ENCODE measurements around the gene MRPL57. TPM values are rescaled to one million over a fixed set of nuclear protein-coding genes. Genes with fewer than 3 reads are reported as not detected.

MRPL57 gene
- total and polyA plus RNA-seq, 2 donors from 2014 or later, result 18.3 to 47.1 TPM

DNA sequence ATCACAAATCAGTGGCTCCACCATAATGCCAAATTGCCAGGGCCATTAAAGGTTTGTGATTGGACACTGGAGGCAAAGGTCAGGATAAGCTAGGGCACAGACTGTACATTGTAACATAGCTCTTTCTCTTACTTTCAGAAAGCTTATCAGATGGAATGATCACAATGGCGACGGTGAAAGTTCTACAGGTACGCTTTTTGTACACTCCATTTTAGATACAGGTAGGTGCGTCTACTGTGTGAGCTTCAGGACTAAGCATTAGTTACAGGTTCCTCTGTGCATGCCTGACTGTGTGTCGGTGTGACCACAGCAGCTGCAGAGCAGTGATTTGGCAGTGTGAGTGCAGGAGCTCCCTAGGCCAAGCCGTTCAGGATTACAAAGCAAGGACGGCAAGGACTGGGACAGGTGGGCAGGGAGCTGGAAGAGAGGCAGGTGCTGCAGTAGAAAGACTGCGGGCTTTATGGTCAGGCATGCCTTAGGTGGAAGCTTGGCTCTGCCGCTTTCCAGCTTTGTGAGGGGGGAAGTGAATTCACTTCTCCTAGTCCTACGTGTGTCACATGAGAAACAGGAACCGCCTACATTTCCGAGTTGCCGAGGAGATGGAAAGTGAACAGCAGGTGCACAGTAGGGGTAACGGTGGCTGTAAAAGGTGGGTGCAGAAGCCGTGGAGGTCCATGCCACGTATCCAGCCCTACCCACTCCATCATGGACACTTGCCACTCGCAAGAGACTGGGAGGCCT lies 49.6 kb downstream of the MRPL57 start:
- DNase-seq, result no peak
- Histone ChIP-seq H3K36me3 (ENCODE audit: control insufficient read depth in 2 of 3, insufficient read depth in 3 of 3, low read length in 3 of 3) (no peaks in the 10 kb centered on the region), H3K9me3 (ENCODE audit: control insufficient read depth in 2 of 3, insufficient read depth in 1 of 3, low read length in 3 of 3) (peaks cover 0 to 9% (median 0%) of the 10 kb centered on the region in 3 donors), H3K4me1 (ENCODE audit: control insufficient read depth in 2 of 3, insufficient read depth in 2 of 3, low read depth in 1 of 3, low read length in 3 of 3) (no peaks in the 10 kb centered on the region), H3K27me3 (ENCODE audit: control insufficient read depth, insufficient read depth, low read length) (no peaks in the 10 kb centered on the region), H3K27ac (ENCODE audit: low read depth in 2 of 2, low read length in 2 of 2) (no peak overlapping the region), H3K4me3 (ENCODE audit: low read length in 3 of 3) (no peak overlapping the region), H3K9ac (ENCODE audit: low read length in 3 of 3) (no peak overlapping the region)
- no peak for TF ChIP-seq CTCF (IDR thresholded peaks at IDR 0.05; ENCODE audit: borderline replicate concordance, extremely low read depth, insufficient read depth)
- intact Hi-C loops (cut with DNase I), result no loop called here
- no peak for FAIRE-seq

- Histone ChIP-seq H3K4me1 (ENCODE audit: control insufficient read depth in 2 of 3, insufficient read depth in 2 of 3, low read depth in 1 of 3, low read length in 3 of 3) (no peaks in the 10 kb centered on the region), H3K9me3 (ENCODE audit: control insufficient read depth in 2 of 3, insufficient read depth in 1 of 3, low read length in 3 of 3) (no peaks in the 10 kb centered on the region), H3K9ac (ENCODE audit: low read length in 3 of 3) (no peak overlapping the region), H3K27me3 (ENCODE audit: control insufficient read depth, insufficient read depth, low read length) (no peaks in the 10 kb centered on the region), H3K4me3 (ENCODE audit: low read length in 3 of 3) (no peak overlapping the region), H3K27ac (ENCODE audit: low read depth in 2 of 2, low read length in 2 of 2) (no peak overlapping the region), H3K36me3 (ENCODE audit: control insufficient read depth in 2 of 3, insufficient read depth in 3 of 3, low read length in 3 of 3) (no peaks in the 10 kb centered on the region)
- intact Hi-C loops (cut with DNase I), result no loop called here
- no peak for FAIRE-seq
- no peak for TF ChIP-seq CTCF (IDR thresholded peaks at IDR 0.05; ENCODE audit: borderline replicate concordance, extremely low read depth, insufficient read depth)
- no peak for DNase-seq
These were observed 51.5 kb downstream of the MRPL57 start for GRCh38 chr13:21227917-21228316.

Other genes with a start within 250 kb of the MRPL57 start
- gene LATS2, start 115.1 kb upstream of the MRPL57 start, total RNA-seq, result 26.3 TPM
- 5.5 TPM for gene LATS2, start 115.1 kb upstream of the MRPL57 start, polyA plus RNA-seq (ENCODE audit: insufficient read depth, low read depth, low replicate concordance)
- 186 TPM for gene SAP18, start 36.5 kb upstream of the MRPL57 start, total RNA-seq
- gene SAP18, start 36.5 kb upstream of the MRPL57 start, polyA plus RNA-seq (ENCODE audit: insufficient read depth, low read depth, low replicate concordance), result 349 TPM
- gene SKA3, start 106 bp upstream of the MRPL57 start, total RNA-seq, result 1.9 TPM
- 0.47 TPM for gene SKA3, start 106 bp upstream of the MRPL57 start, polyA plus RNA-seq (ENCODE audit: insufficient read depth, low read depth, low replicate concordance)